ENCODE data around the gene STIP1.

DNA sequence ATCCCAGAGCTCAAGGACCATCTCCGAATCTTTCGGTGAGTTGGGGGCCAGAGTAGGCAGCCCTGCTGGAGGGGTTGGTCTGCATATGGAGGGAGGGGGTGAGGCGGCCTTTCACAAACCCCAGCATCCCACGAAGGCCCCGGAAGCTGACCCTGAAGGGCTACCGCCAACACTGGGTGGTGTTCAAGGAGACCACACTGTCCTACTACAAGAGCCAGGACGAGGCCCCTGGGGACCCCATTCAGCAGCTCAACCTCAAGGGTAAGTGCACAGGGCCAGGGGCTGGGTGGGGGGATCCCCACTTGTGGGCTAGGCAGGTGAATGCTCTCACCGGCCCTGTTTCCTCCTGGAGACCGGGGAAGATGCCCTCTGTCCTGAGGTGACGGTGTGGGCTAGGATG lies 33.8 kb downstream of the STIP1 start:
- TF ChIP-seq POLR2AphosphoS5 (IDR thresholded peaks at IDR 0.05; ENCODE audit: low read depth, low read length) (no peak), POLR2A (IDR thresholded peaks at IDR 0.05; ENCODE audit: low read depth, low read length) (no peak), TAF1 (IDR thresholded peaks at IDR 0.05; ENCODE audit: low read depth, low read length) (no peak), PAX5 (IDR thresholded peaks at IDR 0.05; ENCODE audit: insufficient read depth, low read length, severe bottlenecking) (no peak), POU2F2 (IDR thresholded peaks at IDR 0.05; ENCODE audit: low read depth, low read length) (no peak), SPI1 (IDR thresholded peaks at IDR 0.05; ENCODE audit: low read depth, low read length) (no peak)

Data from GM12891 (cell line).